Vagina (tissue), 2 donors: Measurements from ENCODE around the gene RHCE.

Experiments used
- POLR2A ChIP-seq, 2 donors: fragments of 450-650 bp; IDR thresholded peaks; one replicate each; pipeline ENCODE4 v1.6.1; 2017; ENCODE audit warnings: antibody characterized with exemption in 2 of 2, mild to moderate bottlenecking in 2 of 2, moderate library complexity in 2 of 2
- POLR2AphosphoS5 ChIP-seq, 2 donors: sonication (generic); formaldehyde crosslinking; IDR thresholded peaks; one replicate each; pipeline ENCODE4 v1.9.0; 2017; ENCODE audit warnings: antibody characterized with exemption in 2 of 2, mild to moderate bottlenecking in 2 of 2, low read depth in 1 of 2; ENCODE audit not compliant: insufficient read depth in 1 of 2

DNA sequence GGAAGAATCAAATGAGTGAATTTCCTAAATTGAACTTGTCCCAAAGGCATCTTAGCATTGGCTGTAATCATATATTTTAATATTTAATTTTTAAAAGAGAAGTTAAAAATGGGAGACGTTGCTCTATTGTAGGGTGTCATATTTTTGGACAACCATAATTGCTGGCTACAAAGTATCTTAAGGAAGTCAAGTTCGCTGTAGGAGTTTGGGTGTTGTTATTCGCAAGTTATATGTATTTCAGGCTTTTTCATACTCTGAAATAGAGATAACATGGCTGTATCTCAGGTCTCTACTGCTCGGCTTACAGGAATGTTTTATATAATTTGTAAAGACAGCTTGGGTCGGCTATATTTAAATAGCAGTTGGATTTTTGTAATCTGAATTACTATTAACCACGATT, 81.6 kb downstream of the RHCE start:
- TF ChIP-seq POLR2A (IDR thresholded peaks at IDR 0.05) (no peak), POLR2AphosphoS5 (IDR thresholded peaks at IDR 0.05; ENCODE audit: insufficient read depth in 1 of 2, low read depth in 1 of 2) (no peak)
